GM12864 (cell line): ENCODE results near the gene CCDC185.

Source experiments
- DNase-seq: peaks from one replicate; pipeline ENCODE4 v3.0.0-alpha.2; 2011; ENCODE audit warnings: low read depth
- H3K4me3 ChIP-seq: 2 replicates; pipeline ENCODE4 v1.5.1; 2011; ENCODE audit warnings: mild to moderate bottlenecking, low read depth, low read length, control low read depth
- TF ChIP-seq, protein P1 (sequence below): IDR thresholded peaks from 2 replicates; pipeline ENCODE4 v1.5.1; 2011; ENCODE audit warnings: low read depth, mild to moderate bottlenecking, moderate library complexity, low read length, control low read depth, inconsistent platforms; ENCODE audit errors: missing control alignments

CCDC185 gene

DNA sequence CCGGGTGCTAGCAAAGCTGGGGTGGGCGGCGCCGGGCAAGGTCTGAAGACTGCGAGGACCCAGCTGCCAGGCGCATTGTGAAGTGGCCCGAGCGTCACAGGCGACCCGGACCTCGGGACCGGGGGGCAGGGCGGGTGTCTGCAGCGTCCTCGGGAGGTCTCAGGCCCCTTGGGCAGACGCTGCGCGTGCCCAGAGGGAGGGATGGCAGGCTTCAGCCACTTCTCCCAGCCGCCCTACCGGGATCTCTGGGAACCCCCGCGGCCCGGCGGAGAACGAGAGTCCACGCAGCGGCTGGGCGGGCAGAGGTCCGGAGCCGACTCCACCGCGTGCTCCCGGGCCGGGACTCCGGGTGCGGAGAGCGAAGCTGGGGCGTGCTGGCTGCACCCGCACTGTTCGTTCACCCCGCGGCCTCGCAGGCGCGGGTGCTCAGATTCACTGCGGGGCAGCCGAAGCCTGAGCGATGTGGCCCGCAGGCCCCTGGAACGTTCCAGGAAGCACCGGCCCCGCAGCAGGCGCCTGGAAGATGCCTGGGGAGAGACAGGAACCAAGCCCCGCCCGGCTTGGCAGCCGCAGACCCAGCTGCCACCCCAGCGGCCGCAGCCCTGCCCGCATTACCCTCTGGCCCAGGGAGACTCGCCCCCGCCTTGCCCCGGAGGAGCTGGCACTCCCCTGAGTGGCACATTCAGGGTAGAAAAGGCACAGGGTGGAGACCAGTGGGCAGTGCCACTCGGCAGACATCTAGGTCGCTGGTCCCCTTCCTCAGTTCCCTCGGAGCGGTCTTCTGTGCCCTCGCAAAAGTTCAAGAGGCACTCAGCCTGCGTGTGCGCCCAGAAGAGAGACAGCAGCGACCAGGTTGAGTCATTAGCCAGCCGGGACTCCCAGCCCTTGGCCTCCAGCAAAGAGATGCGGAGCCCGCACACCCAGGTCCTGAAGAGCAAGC, at the start of gene CCDC185:
CCDC185 (plus strand) TSS at position 141 of the 940 bp plus-strand sequence; CDS start at position 202, 61 bp downstream.
- no peak within 1 kb of the TSS for H3K4me3 ChIP-seq
- no peak for DNase-seq
- TF ChIP-seq, protein P1, sequence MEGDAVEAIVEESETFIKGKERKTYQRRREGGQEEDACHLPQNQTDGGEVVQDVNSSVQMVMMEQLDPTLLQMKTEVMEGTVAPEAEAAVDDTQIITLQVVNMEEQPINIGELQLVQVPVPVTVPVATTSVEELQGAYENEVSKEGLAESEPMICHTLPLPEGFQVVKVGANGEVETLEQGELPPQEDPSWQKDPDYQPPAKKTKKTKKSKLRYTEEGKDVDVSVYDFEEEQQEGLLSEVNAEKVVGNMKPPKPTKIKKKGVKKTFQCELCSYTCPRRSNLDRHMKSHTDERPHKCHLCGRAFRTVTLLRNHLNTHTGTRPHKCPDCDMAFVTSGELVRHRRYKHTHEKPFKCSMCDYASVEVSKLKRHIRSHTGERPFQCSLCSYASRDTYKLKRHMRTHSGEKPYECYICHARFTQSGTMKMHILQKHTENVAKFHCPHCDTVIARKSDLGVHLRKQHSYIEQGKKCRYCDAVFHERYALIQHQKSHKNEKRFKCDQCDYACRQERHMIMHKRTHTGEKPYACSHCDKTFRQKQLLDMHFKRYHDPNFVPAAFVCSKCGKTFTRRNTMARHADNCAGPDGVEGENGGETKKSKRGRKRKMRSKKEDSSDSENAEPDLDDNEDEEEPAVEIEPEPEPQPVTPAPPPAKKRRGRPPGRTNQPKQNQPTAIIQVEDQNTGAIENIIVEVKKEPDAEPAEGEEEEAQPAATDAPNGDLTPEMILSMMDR, result no peak

DNA sequence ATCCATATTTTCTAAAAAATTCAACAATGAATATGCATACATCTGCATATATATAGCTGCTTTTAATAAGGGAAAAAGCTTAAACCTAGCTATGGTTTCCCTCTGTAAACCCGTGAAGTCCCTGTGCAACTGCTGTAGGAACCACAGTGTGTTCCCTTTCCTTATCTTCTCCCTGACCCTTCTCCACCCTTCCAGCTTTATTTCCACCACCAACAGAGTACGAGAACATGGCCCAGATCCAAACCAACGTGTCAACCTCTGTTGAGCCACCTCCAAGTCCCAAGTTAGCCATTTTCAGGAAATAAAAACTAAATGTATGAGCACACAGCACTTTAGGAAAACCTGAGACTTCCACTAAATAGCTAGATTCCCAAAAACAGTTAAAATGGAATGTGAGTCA, 49.5 kb upstream of the CCDC185 start:
- no peak overlapping the region for H3K4me3 ChIP-seq
- no peak for DNase-seq
- TF ChIP-seq, protein P1, result no peak

DNA sequence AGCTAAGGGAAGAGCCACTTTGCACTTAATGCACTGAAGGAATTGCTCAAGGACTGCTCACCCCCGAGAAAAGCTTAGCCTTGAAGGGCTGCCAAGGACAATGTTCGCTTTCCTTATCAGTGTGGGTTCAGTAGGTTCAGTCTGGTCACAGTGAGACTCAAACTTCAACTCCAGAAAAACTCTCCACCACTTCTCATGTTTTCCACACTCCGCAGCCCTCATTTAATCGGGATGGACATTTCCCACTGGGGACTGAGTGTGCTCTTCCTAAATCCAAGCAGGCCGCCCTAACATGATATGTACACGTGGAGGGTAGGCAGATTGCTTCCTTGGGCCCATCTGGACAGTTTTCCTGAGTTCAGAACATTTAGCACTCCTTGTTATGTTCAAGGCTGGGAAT, 48.7 kb upstream of the CCDC185 start:
- TF ChIP-seq, protein P1, result no peak
- no peak for DNase-seq

DNA sequence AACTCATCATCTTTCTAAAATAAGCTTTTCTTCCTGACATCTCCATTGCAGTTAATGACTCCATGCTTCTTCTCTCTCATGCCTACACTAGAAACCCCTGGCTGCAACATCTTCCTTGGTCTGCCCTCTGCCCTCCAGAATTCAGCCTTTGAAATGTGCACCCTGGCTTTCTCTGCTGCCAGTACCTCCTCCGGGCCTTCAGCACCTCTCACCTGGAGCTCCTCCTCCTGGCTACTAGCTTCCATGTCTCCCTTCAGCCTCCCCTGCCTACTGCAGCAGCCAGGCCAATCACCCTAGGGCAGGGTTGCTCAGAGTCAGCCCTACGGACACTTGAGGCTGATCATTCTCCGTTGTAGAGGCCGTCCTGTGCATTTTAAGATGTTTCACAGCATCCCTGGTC, 47.5 kb upstream of the CCDC185 start:
- TF ChIP-seq, protein P1, result no peak
- DNase-seq, result no peak
- H3K4me3 ChIP-seq, result no peak overlapping the region

More for the DNA sequence above, 48.7 kb upstream of the CCDC185 start:
- H3K4me3 ChIP-seq, result no peak overlapping the region

DNA sequence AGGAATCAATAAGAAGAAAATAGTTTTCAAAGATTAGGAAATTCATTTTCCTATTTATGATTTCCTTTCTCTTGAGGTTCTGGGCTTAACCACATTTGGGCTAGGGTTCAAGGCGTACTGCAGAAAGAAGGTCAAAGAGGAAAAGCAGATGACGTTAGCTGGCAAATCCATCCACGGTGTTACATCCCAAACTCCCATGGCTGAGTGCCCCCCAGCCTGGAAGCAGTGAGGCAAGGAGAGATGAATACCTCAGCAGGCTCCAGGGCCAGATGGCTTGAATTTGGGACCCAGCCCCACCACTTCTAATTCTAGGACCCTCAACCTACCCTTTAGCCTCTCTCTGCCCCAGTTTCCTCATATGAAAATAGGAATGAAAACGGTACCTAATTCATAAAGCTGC, 46.9 kb upstream of the CCDC185 start:
- no peak for DNase-seq
- TF ChIP-seq, protein P1, result no peak
- no peak overlapping the region for H3K4me3 ChIP-seq

DNA sequence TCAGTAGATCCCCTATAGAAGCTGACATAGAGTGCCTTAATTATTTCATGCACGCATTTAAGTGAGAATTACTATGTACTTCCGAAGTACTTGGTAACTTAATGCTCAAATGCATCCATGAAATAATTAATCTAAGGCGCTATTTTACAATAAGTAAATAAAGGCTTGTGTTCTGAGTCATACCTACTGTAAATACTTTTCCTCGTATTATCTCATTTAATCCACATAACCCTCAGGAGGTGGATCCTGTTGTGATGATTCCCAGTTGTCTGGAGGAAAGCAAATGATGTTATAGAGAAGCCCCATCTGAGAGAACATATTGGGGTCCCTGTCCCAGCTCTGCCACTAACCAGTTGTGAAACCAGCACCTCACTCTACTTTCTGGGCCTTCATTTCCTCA, 45.6 kb upstream of the CCDC185 start:
- no peak overlapping the region for H3K4me3 ChIP-seq
- DNase-seq, result no peak
- TF ChIP-seq, protein P1, result no peak
